ENCODE data around the gene FKBP5. TPM values are rescaled to one million over a fixed set of nuclear protein-coding genes. Genes with fewer than 3 reads are reported as not detected.
A peak's percentile ranks its signal among the peaks of the same experiment; 100 is the strongest.

FKBP5 gene
- total and polyA plus RNA-seq, 10 of the 15 experiments (the other 5 are each of a cell fraction or from before 2014, with no cell fraction given), result 29.0 to 123 (median 62.3) TPM

- TF ChIP-seq BCLAF1 (IDR thresholded peaks at IDR 0.05) (no peak), GABPA (IDR thresholded peaks at IDR 0.05; ENCODE audit: low read depth) (no peak), KAT2A (conservative IDR thresholded peaks at IDR 0.05; ENCODE audit: control insufficient read depth, low read depth, low read length) (no peak), ATF2 (IDR thresholded peaks at IDR 0.05; ENCODE audit: low read length) (no peak), CREM (IDR thresholded peaks at IDR 0.05; ENCODE audit: low read depth) (no peak; the same call in 1 of the 2 replicates), ZBTB4 (CRISPR knock-in tag; IDR thresholded peaks at IDR 0.05) (no peak), CHD4 (IDR thresholded peaks at IDR 0.05) (no peak), SREBF1 (IDR thresholded peaks at IDR 0.05; ENCODE audit: low read length) (no peak), EGR1 (IDR thresholded peaks at IDR 0.05; ENCODE audit: borderline replicate concordance in 1 of 2, low read depth in 2 of 2, low read length in 2 of 2) (peak; percentile 61 to 100), REST (IDR thresholded peaks at IDR 0.05; ENCODE audit: low read depth, low read length) (no peak), SPI1 (IDR thresholded peaks at IDR 0.05; ENCODE audit: borderline replicate concordance, insufficient read depth, low read depth, low read length) (no peak), NFXL1 (IDR thresholded peaks at IDR 0.05; ENCODE audit: borderline replicate concordance) (no peak), NFYA (IDR thresholded peaks at IDR 0.05; ENCODE audit: borderline replicate concordance, low read depth, low read length) (no peak), HDGF (IDR thresholded peaks at IDR 0.05) (no peak), EP300 (IDR thresholded peaks at IDR 0.05; ENCODE audit: borderline replicate concordance in 1 of 2, control insufficient read depth in 1 of 2, low read depth in 2 of 2, low read length in 2 of 2) (peak; percentile 33 to 68; a peak in 1 of 4 replicates), RAD21 (IDR thresholded peaks at IDR 0.05; ENCODE audit: insufficient read depth, low read depth, low read length) (no peak), ZNF274 (IDR thresholded peaks at IDR 0.05; ENCODE audit: insufficient read depth, insufficient read length) (no peak), BCL11A (IDR thresholded peaks at IDR 0.05; ENCODE audit: low read depth, low read length) (no peak; the same call in 1 of the 2 replicates)
Observed at GRCh38 chr6:35731736-35732532, 43.2 kb upstream of the FKBP5 start (continued).

Measured in GM12878 (cell line).